CD4-positive, CD25-positive, alpha-beta regulatory T cell (primary cell): Measurements from ENCODE around the gene ADM2. TPM values are rescaled to one million over a fixed set of nuclear protein-coding genes. Genes with fewer than 3 reads are reported as not detected.

Experiments
- ATAC-seq, 2 donors: fragments of 150-1000 bp; cut with Tn5 transposase; one replicate each; pipeline ENCODE4 v1.10.0; 2021; ENCODE audit warnings: low read depth in 2 of 2, moderate number of reproducible peaks in 2 of 2, moderate library complexity in 1 of 2
- DNase-seq, 3 donors: peaks; one replicate each; pipeline versions ENCODE4 v3.0.0 to v3.0.0-alpha.2; 2012 to 2022; ENCODE audit warnings: mixed read lengths in 1 of 3
- H3K27ac ChIP-seq: one replicate; pipeline ENCODE4 v1.7.0; 2013; ENCODE audit warnings: mild to moderate bottlenecking, low read length; ENCODE audit not compliant: insufficient read depth, poor library complexity, severe bottlenecking
- H3K27me3 ChIP-seq: one replicate; pipeline ENCODE4 v1.7.0; 2013; ENCODE audit warnings: low read length; ENCODE audit not compliant: control insufficient read depth, insufficient read depth
- H3K36me3 ChIP-seq: one replicate; pipeline ENCODE4 v1.7.0; 2013; ENCODE audit warnings: mild to moderate bottlenecking, low read length, moderate library complexity; ENCODE audit not compliant: control insufficient read depth, insufficient read depth
- H3K4me1 ChIP-seq: 2 replicates; pipeline ENCODE4 v1.7.0; 2013; ENCODE audit warnings: mild to moderate bottlenecking, low read length; ENCODE audit not compliant: insufficient read depth, control insufficient read depth, poor library complexity, severe bottlenecking
- H3K4me3 ChIP-seq: one replicate; pipeline ENCODE4 v1.7.0; 2013; ENCODE audit warnings: low read depth, mild to moderate bottlenecking, low read length, moderate library complexity
- H3K9me3 ChIP-seq, 2 experiments: 1 replicate in 1 of 2; 2 replicates in 1 of 2; pipeline ENCODE4 v1.7.0; 2013; ENCODE audit warnings: low read length in 2 of 2, mild to moderate bottlenecking in 1 of 2, moderate library complexity in 1 of 2; ENCODE audit not compliant: control insufficient read depth in 2 of 2
- H3K27ac Mint-ChIP-seq, 3 donors: one replicate each; pipeline ENCODE4 v1.8.0; 2020 to 2022; ENCODE audit warnings: mild to moderate bottlenecking in 3 of 3, mixed read lengths in 3 of 3, moderate library complexity in 2 of 3
- H3K27me3 Mint-ChIP-seq: one replicate; pipeline ENCODE4 v1.8.0; 2022; ENCODE audit warnings: mild to moderate bottlenecking, mixed read lengths
- H3K36me3 Mint-ChIP-seq: one replicate; pipeline ENCODE4 v1.8.0; 2020; ENCODE audit warnings: mixed read lengths
- H3K4me1 Mint-ChIP-seq, 4 donors: one replicate each; pipeline ENCODE4 v1.8.0; 2020 to 2022; ENCODE audit warnings: mixed read lengths in 4 of 4, mild to moderate bottlenecking in 1 of 4
- H3K4me3 Mint-ChIP-seq, 4 donors: one replicate each; pipeline ENCODE4 v1.8.0; 2020 to 2022; ENCODE audit warnings: mild to moderate bottlenecking in 4 of 4, mixed read lengths in 4 of 4, moderate library complexity in 3 of 4
- H3K9me3 Mint-ChIP-seq, 7 donors: one replicate each; pipeline ENCODE4 v1.8.0; 2020 to 2022; ENCODE audit warnings: mixed read lengths in 7 of 7, mild to moderate bottlenecking in 3 of 7, moderate library complexity in 2 of 7
- polyA plus RNA-seq, 4 donors: library from polyadenylated mRNA; unstranded; fragments of 300-500 nt; fragmentation: Illumina TruSeq; gene quantifications; one replicate each; pipeline ENCODE4 v1.2.3, GENCODE V29; 2021
- total RNA-seq: library from RNA; stranded (reverse); gene quantifications from one replicate; pipeline ENCODE4 v1.2.3, GENCODE V29; 2022

Gene ADM2
- total and polyA plus RNA-seq, 5 donors from 2014 or later, result 0.06 to 1.9 (median 0.37) TPM

DNA sequence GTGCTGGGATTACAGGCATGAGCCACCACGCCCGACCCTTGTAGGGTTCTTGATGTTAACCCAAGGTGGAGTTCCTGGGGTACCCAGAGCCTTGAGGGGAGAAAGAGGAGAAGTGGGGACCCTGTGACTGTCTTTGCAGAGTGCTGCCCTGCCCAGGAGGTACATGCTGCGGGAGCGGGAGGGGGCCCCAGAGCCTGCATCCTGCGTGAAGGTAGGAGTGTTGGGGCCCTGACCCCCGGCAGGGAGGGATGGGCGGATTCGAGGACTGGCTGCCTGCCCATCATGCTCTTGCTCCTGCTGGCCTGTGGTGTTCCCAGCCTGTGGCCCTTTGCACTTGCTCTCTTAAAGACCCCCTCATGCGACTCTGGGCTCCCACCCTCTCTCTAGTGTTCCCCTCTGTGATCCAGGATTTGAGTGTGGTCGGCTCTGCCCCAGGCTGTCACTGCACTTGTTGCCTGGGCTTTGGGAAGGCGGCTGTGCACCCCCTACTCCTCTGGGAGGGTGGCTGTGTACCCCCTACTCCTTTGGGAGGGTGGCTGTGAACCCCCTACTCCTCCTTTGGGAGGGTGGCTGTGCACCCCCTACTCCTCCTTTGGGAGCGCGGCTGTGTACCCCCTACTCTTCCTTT is 39.6 kb downstream of the ADM2 start:
- no peaks in the 10 kb centered on the region for H3K9me3 ChIP-seq
- ATAC-seq, result no peak
- H3K27me3 ChIP-seq, result no peaks in the 10 kb centered on the region
- H3K4me3 Mint-ChIP-seq, result no peak overlapping the region
- no peaks in the 10 kb centered on the region for H3K27me3 Mint-ChIP-seq
- H3K4me1 ChIP-seq, result peaks cover 13% of the 10 kb centered on the region
- peaks cover 6% of the 10 kb centered on the region for H3K36me3 Mint-ChIP-seq
- DNase-seq, result no peak
- peaks cover 50% of the 10 kb centered on the region for H3K36me3 ChIP-seq
- H3K27ac Mint-ChIP-seq, result no peak overlapping the region
- H3K27ac ChIP-seq, result no peak overlapping the region
- no peaks in the 10 kb centered on the region for H3K9me3 Mint-ChIP-seq
- peaks cover 0 to 11% (median 6%) of the 10 kb centered on the region in 4 donors for H3K4me1 Mint-ChIP-seq
- no peak overlapping the region for H3K4me3 ChIP-seq

GRCh38 chr22:50521710-50522109 is 40.4 kb downstream of the ADM2 start:
- no peaks in the 10 kb centered on the region for H3K27me3 ChIP-seq

GRCh38 chr22:50522208-50522805 is 41.0 kb downstream of the ADM2 start:
- ATAC-seq (no peak), DNase-seq (no peak)
- H3K27ac Mint-ChIP-seq, result no peak overlapping the region
- H3K27ac ChIP-seq, result no peak overlapping the region
- no peaks in the 10 kb centered on the region for H3K9me3 Mint-ChIP-seq
- peaks cover 6% of the 10 kb centered on the region for H3K36me3 Mint-ChIP-seq
- H3K27me3 ChIP-seq, result no peaks in the 10 kb centered on the region
- peaks cover 24% of the 10 kb centered on the region for H3K4me1 ChIP-seq
- no peak overlapping the region for H3K4me3 ChIP-seq
- peak overlapping the region in 1 of 4 donors; percentile 76 for H3K4me3 Mint-ChIP-seq
- H3K4me1 Mint-ChIP-seq, result peaks cover 0 to 16% (median 10%) of the 10 kb centered on the region in 4 donors
- H3K36me3 ChIP-seq, result peaks cover 39% of the 10 kb centered on the region
- H3K27me3 Mint-ChIP-seq, result no peaks in the 10 kb centered on the region
- no peaks in the 10 kb centered on the region for H3K9me3 ChIP-seq

More at GRCh38 chr22:50521710-50522109, 40.4 kb downstream of the ADM2 start:
- no peaks in the 10 kb centered on the region for H3K27me3 Mint-ChIP-seq
- H3K9me3 Mint-ChIP-seq, result no peaks in the 10 kb centered on the region
- H3K9me3 ChIP-seq, result no peaks in the 10 kb centered on the region
- H3K4me3 Mint-ChIP-seq, result peak overlapping the region in 1 of 4 donors; percentile 76
- DNase-seq, result no peak
- H3K27ac Mint-ChIP-seq, result no peak overlapping the region
- peaks cover 18% of the 10 kb centered on the region for H3K4me1 ChIP-seq
- no peak overlapping the region for H3K27ac ChIP-seq
- H3K36me3 ChIP-seq, result peaks cover 44% of the 10 kb centered on the region
- H3K4me3 ChIP-seq, result no peak overlapping the region
- no peak for ATAC-seq
- peaks cover 0 to 10% (median 7%) of the 10 kb centered on the region in 4 donors for H3K4me1 Mint-ChIP-seq
- peaks cover 6% of the 10 kb centered on the region for H3K36me3 Mint-ChIP-seq

GRCh38 chr22:50522806-50523438 is 41.6 kb downstream of the ADM2 start:
- H3K9me3 ChIP-seq, result no peaks in the 10 kb centered on the region
- H3K4me1 ChIP-seq, result peaks cover 30% of the 10 kb centered on the region
- Mint-ChIP-seq H3K4me1 (peaks cover 0 to 22% (median 13%) of the 10 kb centered on the region in 4 donors), H3K27me3 (no peaks in the 10 kb centered on the region), H3K4me3 (peak overlapping the region in 3 of 4 donors; percentile 41 to 87 (median 63)), H3K9me3 (no peaks in the 10 kb centered on the region), H3K36me3 (peaks cover 6% of the 10 kb centered on the region), H3K27ac (no peak overlapping the region)
- H3K36me3 ChIP-seq, result peaks cover 36% of the 10 kb centered on the region
- DNase-seq, result no peak
- no peak overlapping the region for H3K27ac ChIP-seq
- ATAC-seq, result no peak
- H3K4me3 ChIP-seq, result no peak overlapping the region
- no peaks in the 10 kb centered on the region for H3K27me3 ChIP-seq

DNA sequence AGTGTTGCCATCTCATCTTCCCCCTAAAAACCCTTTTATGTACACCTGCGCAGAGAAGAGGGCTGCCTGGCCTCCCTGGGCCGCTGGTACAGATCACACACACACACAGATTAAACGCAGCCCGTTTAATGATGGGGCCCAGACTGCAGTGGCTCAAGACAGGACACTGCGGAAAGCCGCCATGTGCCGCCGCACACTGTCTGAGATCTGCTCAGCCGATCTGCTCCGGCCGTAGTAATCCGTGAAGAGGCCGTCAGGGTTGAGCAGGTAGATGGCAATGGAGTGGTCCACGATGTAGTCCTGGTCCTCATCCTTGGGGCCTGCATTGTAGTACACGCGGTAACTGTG is 42.1 kb downstream of the ADM2 start:
- no peak for ATAC-seq
- H3K27ac ChIP-seq, result no peak overlapping the region
- Mint-ChIP-seq H3K27me3 (no peaks in the 10 kb centered on the region), H3K4me3 (peak overlapping the region; percentile 38 to 68 (median 52)), H3K36me3 (peaks cover 6% of the 10 kb centered on the region), H3K27ac (no peak overlapping the region), H3K4me1 (peaks cover 0 to 27% (median 16%) of the 10 kb centered on the region in 4 donors), H3K9me3 (no peaks in the 10 kb centered on the region)
- H3K9me3 ChIP-seq, result no peaks in the 10 kb centered on the region
- no peak for DNase-seq
- H3K4me3 ChIP-seq, result no peak overlapping the region
- H3K27me3 ChIP-seq, result no peaks in the 10 kb centered on the region
- H3K4me1 ChIP-seq, result peaks cover 32% of the 10 kb centered on the region
- peaks cover 31% of the 10 kb centered on the region for H3K36me3 ChIP-seq

DNA sequence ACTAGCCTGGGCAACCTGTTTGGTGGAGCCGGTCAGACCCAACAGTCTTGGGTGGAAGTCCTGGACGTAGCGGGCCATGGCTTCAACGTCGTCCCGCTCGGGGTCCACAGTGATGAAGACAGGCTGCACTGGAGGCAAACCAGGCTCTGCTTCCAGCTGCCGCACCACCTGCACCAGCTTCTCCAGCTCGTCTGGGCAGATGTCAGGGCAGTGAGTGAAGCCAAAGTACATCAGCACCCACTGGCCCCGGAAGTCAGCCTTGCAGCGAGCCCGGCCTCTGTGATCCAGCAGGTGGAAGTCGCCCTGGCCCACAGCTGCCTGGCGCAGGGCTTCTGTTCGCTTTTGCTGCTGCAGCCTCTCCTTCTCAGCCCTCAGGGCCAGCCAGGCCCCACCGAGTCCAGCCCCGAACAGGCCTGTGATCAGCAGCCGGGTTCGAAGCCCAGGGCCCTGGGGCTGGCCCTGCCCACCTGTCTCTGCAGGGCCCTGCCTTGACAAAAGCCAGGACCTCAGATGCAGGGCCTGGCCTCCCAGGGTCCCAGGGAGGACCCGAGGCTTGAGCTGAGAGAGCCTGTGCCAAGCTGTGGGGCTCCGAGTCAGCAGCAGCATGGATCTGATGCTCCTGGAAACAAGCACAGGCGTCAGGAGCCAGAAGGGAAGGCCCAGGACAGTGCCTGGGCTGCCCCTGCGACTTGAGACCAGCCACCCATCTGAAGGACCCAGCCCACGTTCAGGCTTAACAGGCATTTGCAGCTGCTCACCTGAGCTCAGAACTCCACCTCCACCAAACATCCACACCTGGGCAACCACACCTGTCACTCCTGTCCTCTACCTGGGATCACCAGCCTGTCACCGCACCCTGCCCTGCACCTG is 42.7 kb downstream of the ADM2 start:
- Mint-ChIP-seq H3K4me1 (peaks cover 0 to 30% (median 19%) of the 10 kb centered on the region in 4 donors), H3K4me3 (peak overlapping the region; percentile 90 to 93 (median 91)), H3K27me3 (no peaks in the 10 kb centered on the region), H3K9me3 (no peaks in the 10 kb centered on the region), H3K36me3 (peaks cover 6% of the 10 kb centered on the region), H3K27ac (peak overlapping the region; percentile 86 to 94 (median 92))
- Histone ChIP-seq H3K4me1 (peaks cover 37% of the 10 kb centered on the region), H3K4me3 (peak overlapping the region; percentile 65), H3K9me3 (no peaks in the 10 kb centered on the region), H3K27ac (peak overlapping the region; percentile 96), H3K27me3 (no peaks in the 10 kb centered on the region), H3K36me3 (peaks cover 25% of the 10 kb centered on the region)
- no peak for DNase-seq
- ATAC-seq, result no peak

DNA sequence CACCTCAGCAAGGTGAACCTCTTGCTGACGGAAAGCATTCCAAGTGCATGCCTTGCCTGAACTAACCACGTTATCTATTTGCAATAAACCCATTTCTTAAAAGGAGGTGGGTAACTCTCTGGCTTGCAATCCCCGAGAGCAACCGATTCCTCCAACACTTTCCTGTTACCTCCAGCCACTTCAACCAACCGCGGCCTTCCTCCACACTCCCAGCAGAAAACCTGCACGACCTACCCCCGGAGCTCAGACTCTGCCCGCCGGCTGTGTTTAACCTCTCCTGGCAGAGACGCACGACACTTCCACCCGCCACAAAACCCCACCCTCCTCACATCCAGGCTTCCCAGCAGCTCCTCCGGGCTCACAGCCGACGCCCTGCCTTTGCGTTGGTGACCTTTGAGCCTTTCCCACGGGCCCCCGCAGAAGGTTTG is 43.3 kb downstream of the ADM2 start:
- Histone ChIP-seq H3K4me3 (peak overlapping the region; percentile 65), H3K36me3 (peaks cover 20% of the 10 kb centered on the region), H3K4me1 (peaks cover 44% of the 10 kb centered on the region), H3K27ac (peak overlapping the region; percentile 96), H3K9me3 (no peaks in the 10 kb centered on the region), H3K27me3 (no peaks in the 10 kb centered on the region)
- Mint-ChIP-seq H3K27me3 (no peaks in the 10 kb centered on the region), H3K9me3 (no peaks in the 10 kb centered on the region), H3K4me1 (peaks cover 0 to 30% (median 19%) of the 10 kb centered on the region in 4 donors), H3K27ac (peak overlapping the region; percentile 86 to 94 (median 92)), H3K4me3 (peak overlapping the region; percentile 90 to 93 (median 91)), H3K36me3 (peaks cover 2% of the 10 kb centered on the region)
- DNase-seq, result no peak
- ATAC-seq, result no peak
